DND-41 (cell line): ENCODE measurements around the gene THYN1.

Experiments
- ATAC-seq: fragments of 200-7000 bp; cut with Tn5 transposase; 3 replicates; pipeline ENCODE4 v1.9.1; 2021; ENCODE audit warnings: low read depth; ENCODE audit not compliant: insufficient read depth
- DNase-seq: peaks from one replicate; pipeline ENCODE4 v3.0.0-alpha.2; 2020
- H2AFZ ChIP-seq: 2 replicates; pipeline ENCODE4 v1.6.0; 2012; ENCODE audit warnings: low read depth, low read length
- H3K27ac ChIP-seq: 2 replicates; pipeline ENCODE4 v1.5.1; 2012; ENCODE audit warnings: low read length, inconsistent platforms
- H3K27me3 ChIP-seq: fragments of 200-600 bp; sonication (generic); 2 replicates; pipeline ENCODE4 v1.6.0; 2012; ENCODE audit warnings: low read length, mild to moderate bottlenecking, inconsistent platforms; ENCODE audit not compliant: insufficient read depth, poor library complexity
- H3K36me3 ChIP-seq: 2 replicates; pipeline ENCODE4 v1.5.1; 2012; ENCODE audit warnings: low read length, inconsistent platforms; ENCODE audit not compliant: insufficient read depth
- H3K4me1 ChIP-seq: 2 replicates; pipeline ENCODE4 v1.5.1; 2012; ENCODE audit warnings: mild to moderate bottlenecking, low read length; ENCODE audit not compliant: insufficient read depth
- H3K4me2 ChIP-seq: 2 replicates; pipeline ENCODE4 v1.6.0; 2012; ENCODE audit warnings: mild to moderate bottlenecking, moderate library complexity, low read length, inconsistent platforms; ENCODE audit not compliant: insufficient read depth
- H3K4me3 ChIP-seq, 2 experiments: fragments of 200-600 bp in 1 of 2; shearing (Covaris generic) in 1 of 2; 2 replicates each; pipeline ENCODE4 v1.5.1; 2012 to 2016; ENCODE audit warnings: inconsistent platforms in 2 of 2, low read length in 2 of 2, mild to moderate bottlenecking in 2 of 2, low read depth in 1 of 2, moderate library complexity in 1 of 2
- H3K79me2 ChIP-seq: 2 replicates; pipeline ENCODE4 v1.6.0; 2012; ENCODE audit warnings: low read length, inconsistent platforms; ENCODE audit not compliant: insufficient read depth
- H3K9ac ChIP-seq: 2 replicates; pipeline ENCODE4 v1.6.0; 2012; ENCODE audit warnings: low read depth, mild to moderate bottlenecking, inconsistent platforms, low read length, moderate library complexity
- H3K9me3 ChIP-seq: 2 replicates; pipeline ENCODE4 v1.5.1; 2012; ENCODE audit warnings: low read length, moderate library complexity, mild to moderate bottlenecking, inconsistent platforms; ENCODE audit not compliant: insufficient read depth, severe bottlenecking
- H4K20me1 ChIP-seq: 2 replicates; pipeline ENCODE4 v1.6.0; 2012; ENCODE audit warnings: low read length; ENCODE audit not compliant: insufficient read depth
- CTCF ChIP-seq: IDR thresholded peaks from 2 replicates; pipeline ENCODE4 v1.5.1; 2012; ENCODE audit warnings: borderline replicate concordance, low read length, moderate library complexity, mild to moderate bottlenecking; ENCODE audit not compliant: poor library complexity, severe bottlenecking; ENCODE audit errors: extremely low read depth
- EZH2 ChIP-seq: IDR thresholded peaks from 3 replicates; pipeline ENCODE4 v1.6.1; 2012; ENCODE audit warnings: borderline replicate concordance, low read depth, mild to moderate bottlenecking, moderate library complexity, low read length, inconsistent platforms; ENCODE audit not compliant: severe bottlenecking

THYN1 gene

DNA sequence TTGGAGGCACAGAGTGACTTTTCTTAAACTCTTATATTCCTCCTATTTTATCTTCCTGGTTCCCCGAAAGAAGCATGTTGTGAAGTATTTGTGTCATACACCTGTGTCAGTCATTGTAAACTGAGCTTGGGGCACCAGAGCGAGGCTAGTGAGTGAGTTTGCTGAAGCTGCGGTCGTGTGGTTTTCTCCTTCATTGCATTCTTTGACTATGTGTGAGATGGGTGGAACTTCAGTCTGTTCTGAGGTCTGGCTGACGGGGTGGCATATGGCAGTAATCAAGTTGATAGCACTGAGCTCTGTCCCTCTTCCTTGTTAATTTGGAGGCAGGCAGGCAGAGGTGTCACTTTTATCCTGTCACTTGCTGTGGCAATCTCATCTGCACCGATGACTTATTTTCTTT is 24.5 kb downstream of the THYN1 start:
- no peak overlapping the region for H3K27ac ChIP-seq
- H3K79me2 ChIP-seq = peaks cover 95% of the 10 kb centered on the region
- H3K9ac ChIP-seq = no peak overlapping the region
- H2AFZ ChIP-seq = no peak overlapping the region
- H4K20me1 ChIP-seq = peaks cover 48% of the 10 kb centered on the region
- H3K36me3 ChIP-seq = peaks cover 54% of the 10 kb centered on the region
- ATAC-seq (peak; percentile 14; the same call in 1 of the 3 replicates), DNase-seq (peak; percentile 50)
- TF ChIP-seq EZH2 = no peak
- TF ChIP-seq CTCF = no peak
- no peak overlapping the region for H3K4me3 ChIP-seq
- H3K4me2 ChIP-seq = peak overlapping the region; percentile 37; the same call in 1 of the 2 replicates
- H3K27me3 ChIP-seq = no peaks in the 10 kb centered on the region
- H3K9me3 ChIP-seq = no peaks in the 10 kb centered on the region
- peaks cover 47% of the 10 kb centered on the region for H3K4me1 ChIP-seq

- Histone ChIP-seq H3K9me3 (no peaks in the 10 kb centered on the region), H3K4me1 (peaks cover 58% of the 10 kb centered on the region), H3K79me2 (peaks cover 96% of the 10 kb centered on the region), H3K27me3 (no peaks in the 10 kb centered on the region), H3K4me2 (peak overlapping the region; percentile 95), H3K36me3 (peaks cover 54% of the 10 kb centered on the region), H4K20me1 (peaks cover 49% of the 10 kb centered on the region), H3K9ac (peak overlapping the region; percentile 83), H3K27ac (peak overlapping the region; percentile 72), H3K4me3 (peak overlapping the region in 1 of 2 experiments; percentile 91; a peak in 2 of 4 replicates), H2AFZ (no peak overlapping the region)
- TF ChIP-seq EZH2 = no peak
- TF ChIP-seq CTCF = no peak
- ATAC-seq = no peak
- no peak for DNase-seq
These were observed 26.3 kb downstream of the THYN1 start for GRCh38 chr11:134226806-134227325.

DNA sequence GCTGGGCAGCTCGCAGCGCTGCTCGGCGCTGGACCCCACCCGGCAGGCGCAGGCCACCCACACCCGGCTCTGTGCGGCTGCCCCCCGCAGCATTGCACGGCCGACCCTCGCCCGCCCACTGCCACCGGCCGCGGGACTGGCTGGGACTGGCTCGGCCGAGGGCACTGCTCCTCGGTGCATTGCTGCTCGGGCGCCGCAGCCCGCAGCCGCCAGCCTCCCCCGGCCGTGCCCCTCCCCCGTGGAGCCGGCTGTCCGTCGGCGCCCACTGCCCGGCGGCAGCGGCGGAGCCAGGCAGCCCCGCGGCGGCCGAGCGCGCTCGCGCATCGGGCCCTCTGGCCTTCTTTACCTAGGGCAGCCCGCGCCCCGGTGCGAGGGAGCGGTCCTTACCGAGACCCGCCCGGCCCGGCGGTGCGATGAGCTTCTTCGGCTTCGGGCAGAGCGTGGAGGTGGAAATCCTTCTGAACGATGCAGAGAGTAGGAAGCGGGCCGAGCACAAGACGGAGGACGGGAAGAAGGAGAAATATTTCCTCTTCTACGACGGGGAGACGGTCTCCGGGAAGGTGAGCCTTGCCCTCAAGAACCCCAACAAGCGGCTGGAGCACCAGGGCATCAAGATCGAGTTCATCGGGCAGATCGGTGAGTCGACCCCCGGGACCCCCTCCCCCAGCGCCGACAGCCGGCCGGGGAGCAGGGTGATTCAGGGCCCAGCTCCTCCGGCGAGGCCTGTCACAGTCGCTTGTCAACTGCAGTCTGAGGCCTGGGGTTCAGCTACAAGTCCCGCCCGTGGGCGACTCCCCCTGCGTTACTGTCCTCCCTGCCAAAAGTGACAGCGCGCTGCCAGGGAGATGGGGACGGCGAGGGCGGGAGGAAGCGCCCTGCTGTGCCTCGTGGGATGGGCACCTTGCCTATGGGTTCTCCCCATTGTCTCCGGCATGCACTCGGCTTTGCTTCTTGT is 28.2 kb downstream of the THYN1 start:
- peaks cover 73% of the 10 kb centered on the region for H3K4me1 ChIP-seq
- peaks cover 96% of the 10 kb centered on the region for H3K79me2 ChIP-seq
- DNase-seq (peak; percentile 77), ATAC-seq (peak; percentile 47)
- H3K9me3 ChIP-seq = no peaks in the 10 kb centered on the region
- H3K4me2 ChIP-seq = peak overlapping the region; percentile 95
- TF ChIP-seq CTCF = no peak
- no peak for TF ChIP-seq EZH2
- H4K20me1 ChIP-seq = peaks cover 40% of the 10 kb centered on the region
- H3K27me3 ChIP-seq = no peaks in the 10 kb centered on the region
- H3K4me3 ChIP-seq = peak overlapping the region; percentile 76 to 91
- H2AFZ ChIP-seq = peak overlapping the region; percentile 67
- peaks cover 53% of the 10 kb centered on the region for H3K36me3 ChIP-seq
- H3K27ac ChIP-seq = peak overlapping the region; percentile 72
- peak overlapping the region; percentile 83 for H3K9ac ChIP-seq
